ENCODE measurements around the gene SUGP2.

The SUGP2 gene

GRCh38 chr19:19033426-19034203 lies at the start of gene SUGP2, which contains the start of gene ARMC6:
SUGP2 (minus strand) TSS chr19:19033517; CDS start chr19:19031071, 2,446 bp downstream.
ARMC6 (plus strand) TSS chr19:19033603; CDS start chr19:19034210, 607 bp downstream.
- peak; percentile 91 for DNase-seq

DNA sequence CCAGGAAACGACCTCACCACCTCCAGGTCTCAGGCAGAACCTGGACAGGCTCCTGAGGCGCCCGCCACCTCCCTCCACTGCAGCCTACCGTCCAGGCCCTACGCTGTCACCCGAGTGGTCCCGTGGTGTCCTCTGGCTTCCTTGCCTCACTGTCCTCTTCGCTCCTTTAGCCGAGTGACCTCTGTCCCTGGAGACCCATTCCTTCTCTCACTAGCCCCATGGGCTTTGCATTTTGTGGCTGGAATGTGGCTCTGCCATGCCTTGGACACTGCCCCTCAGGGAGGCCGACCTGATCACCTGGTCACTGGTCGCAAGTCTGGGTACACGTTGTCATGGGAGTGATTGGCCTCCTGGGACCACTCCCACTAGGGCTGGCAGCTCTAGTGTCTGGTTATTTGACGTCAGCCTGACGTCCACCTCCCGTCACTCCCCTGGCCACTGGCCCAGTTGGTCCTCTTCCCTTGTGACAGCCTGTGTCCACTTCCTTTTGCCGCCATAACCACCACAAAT lies 48.4 kb upstream of the SUGP2 start:
- DNase-seq: no peak

- no peak for DNase-seq
Observed at GRCh38 chr19:19079571-19079970, 46.3 kb upstream of the SUGP2 start.

DNA sequence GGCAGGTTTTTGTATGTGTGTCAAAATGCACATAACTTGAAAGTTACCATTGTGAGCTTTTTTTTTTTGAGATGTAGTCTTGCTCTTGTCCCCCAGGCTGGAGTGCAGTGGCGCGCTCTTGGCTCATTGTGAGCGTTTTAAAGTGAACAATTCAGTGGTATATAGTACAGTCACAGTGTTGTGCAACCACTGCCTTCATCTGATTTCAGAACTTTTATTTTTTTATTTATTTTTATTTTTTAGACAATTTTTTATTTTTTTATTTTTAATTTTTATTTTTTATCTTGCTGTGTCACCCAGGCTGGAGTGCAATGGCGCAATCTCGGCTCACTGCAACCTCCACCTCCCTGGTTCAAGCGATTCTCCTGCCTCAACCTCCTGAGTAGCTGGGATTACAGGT lies 45.5 kb upstream of the SUGP2 start:
- no peak for DNase-seq

- no peak for DNase-seq
Observed at GRCh38 chr19:19077103-19077502, 43.8 kb upstream of the SUGP2 start.

DNA sequence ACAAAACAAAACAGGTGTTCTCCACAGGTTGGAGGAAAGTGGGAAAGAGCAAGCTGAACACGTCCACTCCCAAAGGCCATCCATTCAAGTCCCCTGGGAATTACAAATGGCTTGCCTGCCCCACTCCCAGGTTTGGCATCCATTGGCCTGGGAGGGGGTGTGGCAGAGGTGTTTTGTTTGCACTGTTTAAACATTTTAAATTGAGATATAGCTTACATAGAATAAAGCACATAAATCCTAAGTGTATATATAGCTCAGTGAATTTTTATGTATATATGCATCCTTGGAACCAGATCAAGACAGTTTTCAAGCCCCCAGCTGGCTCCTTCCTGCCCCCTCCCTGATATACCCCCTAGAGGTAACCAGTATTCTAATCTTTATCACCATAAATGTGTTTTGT lies 43.2 kb upstream of the SUGP2 start:
- no peak for DNase-seq

- DNase-seq: no peak
Observed at GRCh38 chr19:19075126-19075525, 41.8 kb upstream of the SUGP2 start.

- no peak for DNase-seq
Observed at GRCh38 chr19:19074196-19074882, 41.0 kb upstream of the SUGP2 start.

DNA sequence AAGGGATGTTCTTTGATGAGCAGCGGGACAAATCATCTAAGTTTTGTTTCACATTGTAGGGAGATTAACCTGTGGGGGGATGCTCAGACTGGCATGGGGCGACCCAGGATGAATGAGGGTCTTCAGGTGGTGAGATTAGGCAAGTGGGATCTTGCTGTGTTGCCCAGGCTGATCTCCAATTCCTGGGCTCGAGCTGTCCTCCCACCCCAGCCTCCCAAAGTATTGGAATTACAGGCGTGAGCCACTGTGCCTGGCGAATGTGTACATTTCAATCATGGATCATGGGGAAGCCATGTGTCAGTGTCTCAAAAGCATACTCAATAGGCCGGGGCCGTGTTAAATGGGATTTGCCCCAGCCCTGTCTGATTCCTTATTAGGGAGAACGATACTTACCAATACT lies 38.6 kb upstream of the SUGP2 start:
- no peak for DNase-seq

DNA sequence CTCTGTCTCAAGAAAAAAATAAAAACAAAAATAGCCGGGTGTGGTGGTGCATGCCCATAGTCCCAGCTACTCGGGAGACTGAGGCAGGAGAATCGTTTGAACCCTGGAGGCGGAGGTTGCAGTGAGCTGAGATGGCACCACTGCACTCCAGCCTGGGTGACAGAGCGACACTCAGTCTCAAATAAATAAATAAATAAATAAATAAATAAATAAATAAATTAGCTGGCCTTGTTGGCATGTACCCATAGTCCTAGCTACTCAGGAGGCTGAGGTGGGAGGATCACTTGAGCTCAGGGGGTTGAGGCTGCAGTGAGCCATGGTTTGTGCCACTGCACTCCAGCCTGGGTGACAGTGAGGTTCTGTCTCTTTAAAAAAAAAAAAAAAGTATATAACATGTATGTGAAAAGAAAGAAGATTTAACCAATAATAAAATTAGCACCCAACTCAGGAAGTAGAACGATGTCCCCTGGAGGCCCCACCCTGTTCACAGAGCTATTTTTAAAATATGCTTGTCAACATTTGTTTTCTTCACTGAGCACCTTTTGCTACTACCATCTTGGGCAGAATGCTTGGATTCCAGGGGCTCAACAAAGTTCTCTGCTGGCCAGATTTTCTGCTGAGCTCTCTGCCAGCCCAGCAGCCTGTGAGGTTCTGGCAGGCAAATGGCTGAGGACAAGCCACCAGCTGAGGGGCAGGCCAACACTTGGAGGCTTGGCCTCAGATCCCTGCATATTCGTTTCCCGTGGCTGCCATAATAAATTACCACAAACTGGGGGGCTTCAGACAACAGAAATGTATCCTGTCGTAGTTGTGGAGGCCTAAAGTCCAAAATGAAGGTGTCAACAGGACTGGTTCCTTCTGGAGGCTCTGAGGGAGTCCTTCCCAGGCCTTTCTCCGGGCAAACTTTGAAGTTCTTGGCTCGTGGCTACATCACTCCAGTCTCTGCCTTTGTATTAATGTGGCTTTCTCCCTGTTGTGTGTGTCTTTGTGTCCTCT lies 35.6 kb upstream of the SUGP2 start:
- DNase-seq: no peak

DNA sequence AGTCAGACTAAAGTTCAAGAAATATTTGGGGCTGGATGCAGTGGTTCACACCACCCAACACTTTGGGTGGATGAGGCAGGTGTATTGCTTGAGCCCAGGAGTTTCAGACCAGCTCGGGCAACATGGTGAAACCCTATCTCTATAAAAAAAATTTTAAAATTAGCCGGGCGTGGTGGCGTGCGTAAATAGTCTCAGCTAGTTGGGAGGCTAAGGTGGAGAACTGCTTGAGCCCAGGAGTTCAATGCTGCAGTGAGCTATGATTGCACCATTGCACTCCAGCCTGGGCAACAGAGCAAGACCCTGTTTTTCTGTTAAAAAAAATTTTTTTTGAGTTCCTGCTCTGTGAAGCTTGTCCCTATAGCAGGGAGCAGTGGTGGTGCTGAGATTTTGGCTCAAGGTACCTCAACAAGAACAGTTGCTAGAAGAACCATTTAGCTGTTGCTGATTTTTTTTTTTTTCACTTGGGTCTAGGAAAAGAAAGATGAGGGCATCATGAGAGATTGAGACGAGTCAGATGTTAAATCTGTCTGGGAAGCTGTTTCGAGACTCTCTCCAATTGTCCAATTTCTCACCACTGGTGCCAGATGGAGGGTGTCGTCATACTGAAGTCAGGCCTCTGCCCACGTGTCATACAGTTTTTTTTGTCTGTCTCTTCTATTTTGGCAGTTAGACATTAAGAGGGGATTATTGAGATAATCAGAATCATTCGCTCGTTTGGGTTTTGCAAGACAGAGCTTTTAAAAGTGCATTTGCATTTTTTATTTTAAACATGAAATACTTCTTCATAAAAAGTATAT lies 34.2 kb upstream of the SUGP2 start:
- DNase-seq: no peak

- no peak for DNase-seq
Observed at GRCh38 chr19:19064811-19065745, 31.8 kb upstream of the SUGP2 start.

- DNase-seq: no peak
Observed at GRCh38 chr19:19064098-19064722, 30.9 kb upstream of the SUGP2 start.

- DNase-seq: peak; percentile 100
Observed at GRCh38 chr19:19063183-19064097, 30.1 kb upstream of the SUGP2 start, which contains the start of gene SLC25A42. SLC25A42 (plus strand) TSS chr19:19063994; CDS start chr19:19096125, 32,131 bp downstream.

DNA sequence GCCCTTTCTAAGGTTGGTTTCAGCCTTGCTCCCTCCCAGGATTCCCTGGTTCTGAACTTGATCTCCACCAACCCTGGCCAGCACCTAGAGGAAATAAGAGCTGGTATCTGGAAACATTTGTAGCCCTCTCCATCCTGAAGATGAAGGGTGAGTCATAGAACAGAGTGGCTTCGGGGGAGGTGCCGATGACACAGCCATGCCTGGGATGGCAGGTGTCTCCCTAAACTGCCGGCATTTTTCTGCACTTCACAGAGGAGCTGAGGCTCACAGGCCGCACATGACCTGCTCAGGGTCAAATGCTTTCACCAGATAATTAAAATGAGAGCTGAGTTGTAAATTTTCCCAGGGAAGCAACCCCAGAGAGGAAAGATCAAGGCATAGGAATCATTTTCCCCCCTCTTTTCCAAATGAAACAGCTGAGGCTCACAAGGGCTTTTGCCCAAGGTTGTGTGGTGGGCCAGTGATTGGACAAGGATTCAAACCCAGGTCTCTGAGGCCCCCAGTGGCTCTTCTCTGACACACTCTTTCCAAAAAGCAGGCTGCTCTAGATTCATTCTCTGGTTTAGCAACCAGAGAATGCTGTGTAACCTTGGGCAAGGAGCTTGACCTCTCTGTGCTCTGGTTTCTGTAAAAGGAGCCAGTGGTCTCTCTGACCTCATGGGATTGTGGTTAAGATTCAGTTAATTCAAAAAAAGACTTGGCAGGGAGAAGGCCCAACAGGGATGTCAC lies 29.3 kb upstream of the SUGP2 start:
- DNase-seq: no peak

DNA sequence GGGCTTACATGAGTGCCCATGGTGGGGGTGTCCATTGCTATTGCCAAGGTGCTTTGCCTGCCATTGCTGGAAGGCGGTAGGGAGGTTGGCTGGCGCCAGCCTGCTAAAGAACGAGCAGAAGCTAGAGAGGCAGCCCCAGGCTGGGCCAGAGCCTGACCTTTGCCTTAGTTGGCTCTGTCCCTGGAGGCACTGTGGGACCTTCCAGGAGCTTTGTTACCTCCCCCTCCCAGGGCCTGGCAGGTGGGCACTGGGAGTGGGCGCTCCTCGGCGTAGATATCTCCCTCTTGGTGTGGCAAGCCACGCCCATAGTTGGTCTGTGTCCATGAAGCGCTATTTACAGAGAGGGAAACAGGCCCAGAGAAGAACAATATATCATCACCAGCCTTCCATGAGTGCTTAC lies 28.2 kb upstream of the SUGP2 start:
- DNase-seq: no peak

GRCh38 chr19:19059837-19060611 lies 26.7 kb upstream of the SUGP2 start:
- no peak for DNase-seq

Measured in CD4-positive, alpha-beta T cell treated with Interferon gamma for 1 hour (primary cell).